ENCODE results near the gene EIF3J. TPM values are rescaled to one million over a fixed set of nuclear protein-coding genes. Genes with fewer than 3 reads are reported as not detected.
A peak's percentile ranks its signal among the peaks of the same experiment; 100 is the strongest.

The EIF3J gene
- total and polyA plus RNA-seq, 10 donors: 23.9 to 65.0 (median 45.6) TPM

GRCh38 chr15:44568338-44568737 is 31.4 kb downstream of the EIF3J start:
- DNase-seq: no peak
- WGBS, 5 donors: 90 to 100% (median 93%) methylated on average over 3 of the region's 3 CpGs

GRCh38 chr15:44569316-44569715 is 32.4 kb downstream of the EIF3J start:
- H3K4me1 ChIP-seq: no peaks in the 10 kb centered on the region
- DNase-seq: no peak
- intact Hi-C loops (cut with DNase I; ENCODE audit: low total_unique reads): no loop called here
- no peak overlapping the region for H3K4me3 ChIP-seq
- no peak for TF ChIP-seq POLR2A (IDR thresholded peaks at IDR 0.05)
- no peak for TF ChIP-seq POLR2AphosphoS5 (IDR thresholded peaks at IDR 0.05)
- TF ChIP-seq CTCF (IDR thresholded peaks at IDR 0.05 in 8 of 11, conservative IDR thresholded peaks at IDR 0.05 in 3 of 11): no peak
- H3K27ac ChIP-seq: no peak overlapping the region
- peaks cover 0 to 10% (median 6%) of the 10 kb centered on the region in 8 donors for H3K9me3 ChIP-seq
- peaks cover 8 to 100% (median 90%) of the 10 kb centered on the region in 6 donors for H3K36me3 ChIP-seq
- WGBS, 5 donors: 87 to 98% (median 98%) methylated on average over 4 of the region's 4 CpGs
- H3K27me3 ChIP-seq (replicated peaks in 1 of 7): no peaks in the 10 kb centered on the region

More at GRCh38 chr15:44568338-44568737, 31.4 kb downstream of the EIF3J start:
- Histone ChIP-seq H3K27ac (no peak overlapping the region), H3K9me3 (peaks cover 0 to 10% (median 6%) of the 10 kb centered on the region in 8 donors), H3K4me3 (no peak overlapping the region), H3K4me1 (no peaks in the 10 kb centered on the region), H3K27me3 (replicated peaks in 1 of 7) (no peaks in the 10 kb centered on the region), H3K36me3 (peaks cover 13 to 100% (median 96%) of the 10 kb centered on the region in 6 donors)
- no peak for TF ChIP-seq POLR2A (IDR thresholded peaks at IDR 0.05)
- TF ChIP-seq POLR2AphosphoS5 (IDR thresholded peaks at IDR 0.05): peak in 1 of 3 donors; percentile 19
- TF ChIP-seq CTCF (IDR thresholded peaks at IDR 0.05 in 8 of 11, conservative IDR thresholded peaks at IDR 0.05 in 3 of 11): no peak
- intact Hi-C loops (cut with DNase I; ENCODE audit: low total_unique reads): no loop called here

- TF ChIP-seq POLR2A (IDR thresholded peaks at IDR 0.05) (no peak), POLR2AphosphoS5 (IDR thresholded peaks at IDR 0.05) (peak; percentile 11 to 25 (median 12)), CTCF (IDR thresholded peaks at IDR 0.05 in 8 of 11, conservative IDR thresholded peaks at IDR 0.05 in 3 of 11) (no peak)
- H3K4me1 ChIP-seq: no peaks in the 10 kb centered on the region
- peaks cover 5 to 100% (median 82%) of the 10 kb centered on the region in 6 donors for H3K36me3 ChIP-seq
- no peak for DNase-seq
- H3K4me3 ChIP-seq: no peak overlapping the region
- WGBS, 5 donors: 86 to 98% (median 96%) methylated on average over 3 to 4 of the region's 4 CpGs
- H3K9me3 ChIP-seq: peaks cover 0 to 5% (median 4%) of the 10 kb centered on the region in 8 donors
- no peaks in the 10 kb centered on the region for H3K27me3 ChIP-seq (replicated peaks in 1 of 7)
- peak overlapping the region in 1 of 8 donors; percentile 5 for H3K27ac ChIP-seq
- intact Hi-C loops (cut with DNase I; ENCODE audit: low total_unique reads): no loop called here
These were observed 33.4 kb downstream of the EIF3J start for GRCh38 chr15:44570361-44570760.

- peaks cover 2 to 4% (median 3%) of the 10 kb centered on the region in 6 donors for H3K4me1 ChIP-seq
- no peaks in the 10 kb centered on the region for H3K9me3 ChIP-seq
- peak overlapping the region in 2 of 8 donors; percentile 2 to 38 for H3K27ac ChIP-seq
- H3K4me3 ChIP-seq: no peak overlapping the region
- H3K36me3 ChIP-seq: peaks cover 0 to 100% (median 53%) of the 10 kb centered on the region in 6 donors
- WGBS, 5 donors: 66 to 90% (median 70%) methylated on average over 6 of the region's 6 CpGs
- H3K27me3 ChIP-seq (replicated peaks in 1 of 7): no peaks in the 10 kb centered on the region
- intact Hi-C loops (cut with DNase I; ENCODE audit: low total_unique reads): no loop called here
- DNase-seq: no peak
- no peak for TF ChIP-seq POLR2AphosphoS5 (IDR thresholded peaks at IDR 0.05)
- TF ChIP-seq CTCF (IDR thresholded peaks at IDR 0.05 in 8 of 11, conservative IDR thresholded peaks at IDR 0.05 in 3 of 11): no peak
These were observed 36.4 kb downstream of the EIF3J start for GRCh38 chr15:44573386-44573785.
